Measurements from ENCODE around the gene ICAM3. TPM values are rescaled to one million over a fixed set of nuclear protein-coding genes. Genes with fewer than 3 reads are reported as not detected.

Gene ICAM3
- total RNA-seq, 1 donor from 2014 or later: 15.3 TPM

- TF ChIP-seq, protein P1, sequence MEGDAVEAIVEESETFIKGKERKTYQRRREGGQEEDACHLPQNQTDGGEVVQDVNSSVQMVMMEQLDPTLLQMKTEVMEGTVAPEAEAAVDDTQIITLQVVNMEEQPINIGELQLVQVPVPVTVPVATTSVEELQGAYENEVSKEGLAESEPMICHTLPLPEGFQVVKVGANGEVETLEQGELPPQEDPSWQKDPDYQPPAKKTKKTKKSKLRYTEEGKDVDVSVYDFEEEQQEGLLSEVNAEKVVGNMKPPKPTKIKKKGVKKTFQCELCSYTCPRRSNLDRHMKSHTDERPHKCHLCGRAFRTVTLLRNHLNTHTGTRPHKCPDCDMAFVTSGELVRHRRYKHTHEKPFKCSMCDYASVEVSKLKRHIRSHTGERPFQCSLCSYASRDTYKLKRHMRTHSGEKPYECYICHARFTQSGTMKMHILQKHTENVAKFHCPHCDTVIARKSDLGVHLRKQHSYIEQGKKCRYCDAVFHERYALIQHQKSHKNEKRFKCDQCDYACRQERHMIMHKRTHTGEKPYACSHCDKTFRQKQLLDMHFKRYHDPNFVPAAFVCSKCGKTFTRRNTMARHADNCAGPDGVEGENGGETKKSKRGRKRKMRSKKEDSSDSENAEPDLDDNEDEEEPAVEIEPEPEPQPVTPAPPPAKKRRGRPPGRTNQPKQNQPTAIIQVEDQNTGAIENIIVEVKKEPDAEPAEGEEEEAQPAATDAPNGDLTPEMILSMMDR (IDR thresholded peaks at IDR 0.05): no peak
- DNase-seq (ENCODE audit: low spot score): no peak
- no peak overlapping the region for H3K4me3 Mint-ChIP-seq (ENCODE audit: unreplicated experiment)
- no peaks in the 10 kb centered on the region for H3K4me1 Mint-ChIP-seq (ENCODE audit: low read depth)
- H3K36me3 Mint-ChIP-seq (ENCODE audit: low read depth): peaks cover 12% of the 10 kb centered on the region
- H3K27me3 Mint-ChIP-seq (ENCODE audit: low read depth): no peaks in the 10 kb centered on the region
- no peaks in the 10 kb centered on the region for H3K9me3 Mint-ChIP-seq (ENCODE audit: low read depth)
- H3K27ac Mint-ChIP-seq (ENCODE audit: unreplicated experiment): peak overlapping the region; percentile 8
Measured at GRCh38 chr19:10321874-10322835, 17.3 kb downstream of the ICAM3 start.

DNA sequence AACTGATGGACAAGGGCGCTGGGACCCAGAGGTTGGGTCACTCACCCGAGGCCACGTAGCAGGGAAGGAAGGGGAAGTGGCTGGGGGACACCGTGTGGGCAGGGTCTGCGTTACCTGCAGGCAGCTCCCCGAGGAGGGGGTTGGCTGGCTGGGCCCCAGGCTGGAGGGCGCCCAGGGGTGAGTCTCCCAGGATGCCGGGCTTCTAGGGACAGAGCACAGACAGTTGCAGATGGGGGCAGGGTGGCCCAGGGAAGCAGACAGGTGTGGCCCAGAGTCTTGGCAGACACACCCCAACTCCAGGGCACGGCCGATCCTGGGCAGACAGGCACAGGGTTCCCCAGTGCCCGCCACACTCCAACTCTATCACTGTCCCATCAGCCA is 18.0 kb downstream of the ICAM3 start:
- TF ChIP-seq, protein P1 (IDR thresholded peaks at IDR 0.05): no peak
- no peak for DNase-seq (ENCODE audit: low spot score)
- peaks cover 12% of the 10 kb centered on the region for H3K36me3 Mint-ChIP-seq (ENCODE audit: low read depth)
- H3K4me1 Mint-ChIP-seq (ENCODE audit: low read depth): no peaks in the 10 kb centered on the region
- H3K4me3 Mint-ChIP-seq (ENCODE audit: unreplicated experiment): no peak overlapping the region
- no peak overlapping the region for H3K27ac Mint-ChIP-seq (ENCODE audit: unreplicated experiment)
- no peaks in the 10 kb centered on the region for H3K27me3 Mint-ChIP-seq (ENCODE audit: low read depth)
- H3K9me3 Mint-ChIP-seq (ENCODE audit: low read depth): no peaks in the 10 kb centered on the region

- H3K4me1 Mint-ChIP-seq (ENCODE audit: low read depth): peaks cover 3% of the 10 kb centered on the region
- TF ChIP-seq, protein P1 (IDR thresholded peaks at IDR 0.05): no peak
- H3K27ac Mint-ChIP-seq (ENCODE audit: unreplicated experiment): no peak overlapping the region
- peaks cover 12% of the 10 kb centered on the region for H3K36me3 Mint-ChIP-seq (ENCODE audit: low read depth)
- no peak for DNase-seq (ENCODE audit: low spot score)
- H3K4me3 Mint-ChIP-seq (ENCODE audit: unreplicated experiment): no peak overlapping the region
- H3K9me3 Mint-ChIP-seq (ENCODE audit: low read depth): no peaks in the 10 kb centered on the region
- H3K27me3 Mint-ChIP-seq (ENCODE audit: low read depth): no peaks in the 10 kb centered on the region
Measured at GRCh38 chr19:10320602-10321416, 18.6 kb downstream of the ICAM3 start.

- no peak overlapping the region for H3K27ac Mint-ChIP-seq (ENCODE audit: unreplicated experiment)
- TF ChIP-seq, protein P1 (IDR thresholded peaks at IDR 0.05): no peak
- H3K9me3 Mint-ChIP-seq (ENCODE audit: low read depth): no peaks in the 10 kb centered on the region
- no peak for DNase-seq (ENCODE audit: low spot score)
- H3K27me3 Mint-ChIP-seq (ENCODE audit: low read depth): no peaks in the 10 kb centered on the region
- H3K36me3 Mint-ChIP-seq (ENCODE audit: low read depth): peaks cover 11% of the 10 kb centered on the region
- H3K4me1 Mint-ChIP-seq (ENCODE audit: low read depth): peaks cover 15% of the 10 kb centered on the region
- no peak overlapping the region for H3K4me3 Mint-ChIP-seq (ENCODE audit: unreplicated experiment)
Measured at GRCh38 chr19:10318807-10319682, 20.4 kb downstream of the ICAM3 start.

Data from chondrocyte (in vitro differentiated cells).